Measurements from ENCODE around the gene CD3D.

- TF ChIP-seq EZH2 (IDR thresholded peaks at IDR 0.05; ENCODE audit: borderline replicate concordance, low read depth, low read length, severe bottlenecking) (no peak), POLR2A (IDR thresholded peaks at IDR 0.05; ENCODE audit: low read depth, low read length) (no peak), CTCF (IDR thresholded peaks at IDR 0.05; ENCODE audit: extremely low read depth in 1 of 2, insufficient read depth in 1 of 2, low read depth in 1 of 2, low read length in 2 of 2) (no peak), MAX (IDR thresholded peaks at IDR 0.05; ENCODE audit: insufficient read depth, insufficient read length) (no peak), MYC (IDR thresholded peaks at IDR 0.05; ENCODE audit: low read depth, low read length) (no peak), JUN (IDR thresholded peaks at IDR 0.05; ENCODE audit: borderline replicate concordance, insufficient read depth, insufficient read length, low read depth) (no peak), FOS (IDR thresholded peaks at IDR 0.05; ENCODE audit: borderline replicate concordance, insufficient read depth, low read length) (no peak), POLR2AphosphoS5 (IDR thresholded peaks at IDR 0.05; ENCODE audit: insufficient read depth, low read depth, low read length) (no peak)
Observed at GRCh38 chr11:118325283-118325682, 17.2 kb downstream of the CD3D start.
